ENCODE results near the gene ARID1B.

GRCh38 chr6:157088841-157089240 lies 311.7 kb downstream of the ARID1B start:
- TF ChIP-seq RFX5 (IDR thresholded peaks at IDR 0.05; ENCODE audit: low read depth, low read length) (no peak), CTCF (conservative IDR thresholded peaks at IDR 0.05; ENCODE audit: low read depth, low read length) (no peak), POLR2A (IDR thresholded peaks at IDR 0.05; ENCODE audit: low read depth, low read length) (no peak), RAD21 (IDR thresholded peaks at IDR 0.05; ENCODE audit: low read length) (no peak), MAZ (IDR thresholded peaks at IDR 0.05; ENCODE audit: borderline replicate concordance, low read depth, low read length) (no peak), MXI1 (IDR thresholded peaks at IDR 0.05; ENCODE audit: borderline replicate concordance, low read depth, low read length) (no peak), BHLHE40 (IDR thresholded peaks at IDR 0.05; ENCODE audit: low read depth, low read length) (no peak), MAFK (IDR thresholded peaks at IDR 0.05; ENCODE audit: low read depth, low read length) (no peak), USF2 (IDR thresholded peaks at IDR 0.05; ENCODE audit: low read depth, low read length) (no peak)

All from IMR-90 (cell line).